Dedifferentiated amniotic fluid mesenchymal stem cell (primary cell): ENCODE results near the gene PTPRN2.

Experiments
- DNase-seq: peaks from one replicate; pipeline ENCODE4 v3.0.0-alpha.2; 2016; ENCODE audit errors: extremely low spot score

Gene PTPRN2

DNA sequence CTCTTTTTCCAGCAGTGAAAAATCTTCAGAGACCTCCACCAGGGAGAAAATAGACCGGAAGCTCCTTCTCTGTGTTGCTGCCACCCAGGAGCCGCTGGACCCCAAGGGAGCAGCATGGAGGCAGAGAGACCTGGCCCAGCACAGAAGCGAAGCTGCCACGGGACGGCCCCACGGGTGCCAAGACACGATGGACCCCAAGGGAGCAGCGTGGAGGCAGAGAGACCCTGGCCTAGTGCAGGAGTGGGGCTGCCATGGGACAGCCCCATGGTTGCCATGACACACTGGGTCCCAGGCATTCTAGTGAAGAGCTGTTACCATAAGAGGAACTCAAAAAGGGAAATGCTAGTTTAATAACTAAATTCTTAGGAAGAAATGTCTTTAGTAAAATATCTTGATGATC lies 186.3 kb downstream of the PTPRN2 start:
- no peak for DNase-seq

DNA sequence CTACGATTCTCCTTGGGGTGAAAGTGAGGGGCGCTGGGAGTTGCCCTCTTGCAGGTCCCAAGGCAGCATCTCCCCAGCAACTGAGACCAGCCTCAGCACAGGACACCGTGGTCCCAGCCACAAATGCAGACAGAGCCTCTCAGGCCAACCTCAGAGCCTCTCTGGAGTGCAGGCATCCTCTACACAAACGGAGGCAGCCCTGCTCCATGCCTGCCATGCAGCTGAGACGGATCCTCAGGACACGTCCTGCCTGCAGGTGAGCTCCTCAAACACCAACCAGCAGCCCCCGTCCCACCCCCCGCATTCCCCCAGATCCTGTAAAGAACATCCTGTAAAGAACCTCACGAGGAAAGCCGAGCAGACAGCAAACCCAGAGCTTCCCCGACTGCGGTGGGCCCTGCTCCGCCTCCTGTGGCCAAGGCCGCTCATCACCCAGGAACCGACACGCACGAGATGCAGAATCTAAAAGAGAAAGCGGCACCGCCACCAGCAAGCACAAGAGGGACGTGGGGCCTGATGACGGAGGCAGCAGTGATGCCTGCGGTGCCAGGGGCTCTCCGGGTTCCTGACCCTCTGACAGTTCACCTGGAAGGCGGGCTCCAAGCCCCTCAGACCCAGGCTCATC lies 186.9 kb downstream of the PTPRN2 start:
- DNase-seq: no peak

DNA sequence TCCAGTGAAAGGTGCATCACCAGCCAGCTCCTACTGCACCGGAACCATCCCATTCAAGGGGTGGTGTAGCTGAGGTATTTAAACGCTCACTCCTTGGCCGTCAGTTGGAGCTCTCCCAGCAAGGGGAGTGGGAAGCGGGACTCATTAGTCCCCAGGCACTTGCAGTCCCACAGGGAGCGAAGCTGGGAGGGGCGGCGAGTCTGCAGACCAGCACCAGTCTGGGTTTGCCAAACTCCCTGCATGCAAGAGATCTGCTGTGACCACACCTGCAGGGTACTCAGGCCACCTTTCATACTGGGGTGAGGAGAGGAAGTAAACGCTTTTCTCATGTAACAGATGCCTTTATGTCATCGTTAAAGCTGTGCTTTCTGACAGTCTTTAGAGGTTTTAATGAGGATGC lies 187.9 kb downstream of the PTPRN2 start:
- no peak for DNase-seq

DNA sequence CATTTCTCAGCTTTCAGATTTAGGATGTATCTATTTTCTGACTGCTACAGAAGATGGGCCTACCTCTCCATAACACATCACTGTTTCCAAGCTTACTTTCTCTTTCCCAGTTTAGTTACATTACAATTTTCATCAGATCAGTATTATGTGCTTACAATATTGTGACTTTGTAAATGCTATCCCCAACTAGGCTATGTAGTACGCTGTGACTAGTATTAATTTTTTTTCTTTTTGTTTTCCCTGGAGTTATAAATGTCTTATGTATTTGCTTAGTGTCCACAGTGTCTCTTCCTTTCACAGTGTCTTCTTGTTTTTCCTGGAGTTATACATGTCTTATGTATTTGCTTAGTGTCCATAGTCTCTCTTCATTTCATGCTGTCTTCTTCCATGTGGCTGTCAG lies 188.9 kb downstream of the PTPRN2 start:
- no peak for DNase-seq

DNA sequence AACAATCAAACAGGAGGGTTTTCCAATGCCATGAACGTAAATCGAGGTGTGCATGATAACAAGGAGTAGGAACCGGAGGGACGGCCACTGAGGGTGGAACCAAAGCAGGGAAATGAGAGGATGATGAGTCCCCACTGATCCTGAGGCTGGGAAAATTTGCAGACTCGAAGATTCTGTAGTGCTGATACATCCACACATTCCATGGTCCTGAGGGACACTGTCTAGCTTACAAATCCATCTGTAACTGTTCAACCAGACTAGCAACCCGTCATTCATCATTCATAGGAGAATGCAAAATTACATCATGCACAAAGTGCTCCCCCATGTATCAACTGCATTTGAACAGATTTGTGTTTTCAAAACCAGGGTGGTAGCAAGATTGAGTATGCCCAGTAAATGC lies 189.7 kb downstream of the PTPRN2 start:
- DNase-seq: no peak

DNA sequence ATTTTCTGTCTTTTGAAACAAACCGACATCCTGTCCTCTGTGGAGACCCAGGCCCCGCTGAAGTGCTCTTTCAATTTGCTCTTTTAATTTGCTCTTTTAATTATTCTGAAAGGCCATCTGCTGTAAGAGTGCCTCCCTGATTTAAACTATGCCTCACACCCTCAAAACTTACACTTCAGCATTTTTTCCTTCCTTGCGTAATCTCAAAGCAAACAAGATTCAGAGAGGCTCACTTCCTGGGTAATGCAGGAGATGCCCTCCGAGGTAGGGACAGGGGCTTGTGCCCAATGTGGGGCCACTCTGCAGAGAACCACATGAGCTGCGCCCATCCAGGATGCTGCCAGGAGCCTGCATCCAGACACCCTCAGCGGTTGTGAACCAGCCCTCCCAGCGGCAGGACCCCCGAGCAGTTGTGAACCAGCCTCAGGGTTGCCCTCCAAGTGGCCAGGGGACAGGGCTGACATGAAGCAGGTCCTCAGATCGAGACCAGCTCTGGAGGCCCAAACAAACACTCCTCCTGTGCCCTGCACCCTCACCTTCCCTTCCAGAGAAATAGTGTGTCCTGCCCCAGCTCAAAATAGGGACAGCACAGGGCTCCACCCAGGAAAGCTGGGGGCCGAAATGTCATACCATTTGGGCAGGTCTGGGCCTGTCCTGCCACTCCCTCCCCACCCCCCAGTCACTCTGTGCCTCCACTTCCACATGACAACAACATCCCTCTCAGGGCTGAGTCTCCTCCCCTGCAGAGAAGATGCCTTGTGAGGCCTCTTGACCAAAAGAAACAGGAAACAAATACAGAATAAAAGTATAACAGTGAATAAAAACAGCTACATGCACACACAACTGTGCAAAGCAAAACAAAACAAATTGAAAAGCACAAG lies 190.4 kb downstream of the PTPRN2 start:
- DNase-seq: no peak

DNA sequence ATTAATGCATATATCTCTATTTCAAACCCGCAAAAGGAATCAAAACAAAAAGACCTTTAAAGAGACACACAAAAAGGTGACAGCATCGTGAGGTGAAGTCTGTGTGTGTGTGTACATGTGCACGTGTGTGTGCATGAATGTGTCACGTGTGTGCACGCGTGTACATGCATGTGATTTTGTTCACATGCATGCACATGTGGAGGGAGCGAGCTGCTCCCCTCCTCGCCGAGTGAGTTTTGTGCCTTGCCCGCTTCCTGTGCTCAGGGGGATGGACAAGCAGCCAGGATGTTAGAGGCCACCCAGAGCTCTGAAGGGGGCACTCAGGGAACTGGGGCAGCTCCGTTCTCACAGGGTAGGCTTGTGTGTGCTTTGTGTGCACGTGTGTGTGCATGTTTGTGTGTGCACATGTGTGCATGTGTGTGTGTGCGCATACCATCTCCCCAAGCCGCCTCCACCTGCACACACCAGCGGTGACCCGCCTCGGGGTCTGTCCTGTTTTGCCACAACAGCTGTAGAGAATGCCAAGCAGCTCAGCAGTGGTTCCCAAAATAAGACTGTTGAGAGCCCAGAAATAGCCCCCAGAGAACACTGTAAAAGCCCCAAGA lies 191.2 kb downstream of the PTPRN2 start:
- DNase-seq: no peak

DNA sequence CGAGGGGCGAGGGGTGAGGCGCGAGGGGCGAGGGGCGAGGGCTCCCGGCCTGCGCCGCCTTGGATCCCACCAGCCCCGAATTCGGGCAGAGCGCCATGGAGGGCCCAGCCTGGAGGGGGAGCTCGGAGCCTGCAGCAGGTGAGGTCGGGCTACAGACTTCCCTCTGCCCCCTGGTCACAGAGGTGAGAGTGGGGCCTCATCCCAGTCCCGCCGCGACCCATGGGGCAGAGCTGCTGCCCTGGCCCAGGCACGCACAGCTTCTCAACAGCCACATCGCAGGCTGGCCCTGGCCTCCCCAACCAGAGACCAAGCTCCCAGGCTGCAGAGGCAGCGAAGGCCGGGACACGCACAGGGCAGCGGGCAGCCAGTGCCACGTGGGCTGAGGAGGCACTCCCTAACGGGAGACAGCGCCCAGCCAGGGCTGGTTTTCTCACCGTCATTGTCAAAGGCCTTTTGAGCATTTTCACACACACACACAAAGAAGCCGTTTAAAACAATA lies 191.8 kb downstream of the PTPRN2 start:
- no peak for DNase-seq

DNA sequence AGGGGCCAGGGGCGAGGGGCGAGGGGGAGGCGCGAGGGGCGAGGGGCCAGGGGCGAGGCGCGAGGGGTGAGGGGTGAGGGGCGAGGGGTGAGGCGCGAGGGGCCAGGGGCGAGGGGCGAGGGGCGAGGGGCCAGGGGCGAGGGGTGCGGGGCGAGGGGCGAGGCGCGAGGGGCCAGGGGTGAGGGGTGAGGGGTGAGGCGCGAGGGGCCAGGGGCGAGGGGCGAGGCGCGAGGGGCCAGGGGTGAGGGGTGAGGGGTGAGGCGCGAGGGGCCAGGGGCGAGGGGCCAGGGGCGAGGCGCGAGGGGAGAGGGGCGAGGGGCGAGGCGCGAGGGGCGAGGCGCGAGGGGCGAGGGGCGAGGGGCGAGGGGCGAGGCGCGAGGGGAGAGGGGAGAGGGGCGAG lies 192.3 kb downstream of the PTPRN2 start:
- DNase-seq: no peak

DNA sequence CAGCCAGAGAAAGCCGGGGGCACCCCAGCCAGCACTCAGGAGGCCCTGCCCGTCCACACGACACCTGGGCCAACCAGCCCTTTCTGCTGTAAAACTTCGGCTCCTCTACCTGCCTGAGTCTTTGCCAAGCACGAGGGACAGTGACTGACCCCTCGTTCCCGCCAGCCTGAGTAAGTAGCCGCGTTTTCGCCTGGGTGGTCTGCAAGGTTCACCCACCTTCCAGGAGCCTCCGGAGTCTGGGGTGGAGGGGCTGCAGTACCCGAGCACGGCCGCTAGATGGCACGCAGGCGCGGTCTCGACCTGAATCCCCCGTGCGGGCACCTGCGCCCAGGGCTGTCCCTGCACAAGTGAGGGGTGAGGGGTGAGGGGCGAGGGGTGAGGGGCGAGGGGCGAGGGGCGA lies 192.7 kb downstream of the PTPRN2 start:
- no peak for DNase-seq

DNA sequence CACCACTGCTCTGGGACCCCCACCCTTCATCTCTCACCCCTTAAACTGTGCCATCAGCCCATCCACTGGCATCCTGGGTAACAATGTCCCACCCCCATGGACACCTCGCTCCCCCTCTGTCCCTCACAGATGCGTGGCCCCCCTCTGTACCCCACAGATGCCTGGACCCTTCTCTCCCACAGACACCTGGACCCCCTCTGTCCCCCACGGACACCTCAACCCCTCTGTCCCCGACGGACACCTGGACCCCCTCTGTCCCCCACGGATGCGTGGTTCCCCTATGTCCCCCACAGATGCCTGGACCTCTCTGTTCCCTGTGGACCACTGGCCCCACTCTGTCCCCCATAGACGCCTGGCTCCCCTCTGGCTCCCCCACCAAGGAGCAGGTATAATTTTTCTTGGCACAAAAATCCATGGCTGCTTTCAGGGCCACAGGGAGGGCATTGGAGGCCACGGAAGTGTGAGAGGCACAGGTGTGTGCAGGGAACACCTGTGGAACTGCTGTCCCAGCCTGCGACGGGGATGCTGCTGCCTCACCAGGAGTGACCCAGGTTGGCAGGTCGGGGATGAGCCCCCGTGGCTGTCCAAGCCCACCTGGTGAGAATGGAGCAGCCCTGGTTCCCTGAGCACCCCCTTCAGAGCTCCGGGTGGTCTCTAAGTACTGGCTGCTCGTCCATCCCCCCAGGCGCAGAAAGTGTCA lies 193.5 kb downstream of the PTPRN2 start:
- DNase-seq: no peak

DNA sequence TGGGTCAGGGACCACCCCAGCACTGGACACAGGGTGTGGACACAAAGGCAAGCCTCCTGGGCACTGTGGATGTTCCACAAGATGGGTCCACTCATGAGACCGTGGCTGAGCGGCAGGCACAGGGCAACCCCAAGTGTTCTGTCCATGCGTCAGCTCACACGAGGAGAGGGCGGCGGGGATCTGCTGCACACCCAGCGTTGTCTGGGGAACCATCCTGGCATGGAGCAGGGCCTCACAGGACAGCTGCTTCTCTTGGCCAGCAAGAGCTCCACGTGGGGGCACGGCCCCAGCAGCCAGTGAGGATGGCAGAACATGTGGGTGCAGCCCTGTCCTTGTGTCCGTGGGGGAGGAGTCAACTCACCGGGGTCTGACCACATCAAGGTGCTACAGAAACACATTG lies 195.4 kb downstream of the PTPRN2 start:
- no peak for DNase-seq

DNA sequence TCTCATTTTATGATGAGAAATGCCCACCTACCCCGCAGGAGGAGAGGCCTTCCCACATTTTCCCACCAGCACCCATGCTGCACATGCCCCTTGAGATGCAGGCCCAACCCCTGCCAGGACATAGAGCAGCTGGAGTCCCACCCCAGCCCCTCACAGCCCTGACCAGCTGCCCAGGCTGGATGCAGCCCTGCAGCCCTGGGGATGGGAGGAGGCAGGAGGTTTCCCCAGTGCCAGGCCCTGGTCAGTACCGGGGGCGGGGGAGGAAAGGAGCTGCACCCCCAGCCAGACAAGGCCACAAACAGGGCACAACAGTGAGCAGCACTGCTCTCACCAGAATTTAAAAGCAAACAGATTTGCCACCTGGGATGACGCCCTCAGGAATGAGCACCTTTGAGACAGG lies 196.1 kb downstream of the PTPRN2 start:
- no peak for DNase-seq

DNA sequence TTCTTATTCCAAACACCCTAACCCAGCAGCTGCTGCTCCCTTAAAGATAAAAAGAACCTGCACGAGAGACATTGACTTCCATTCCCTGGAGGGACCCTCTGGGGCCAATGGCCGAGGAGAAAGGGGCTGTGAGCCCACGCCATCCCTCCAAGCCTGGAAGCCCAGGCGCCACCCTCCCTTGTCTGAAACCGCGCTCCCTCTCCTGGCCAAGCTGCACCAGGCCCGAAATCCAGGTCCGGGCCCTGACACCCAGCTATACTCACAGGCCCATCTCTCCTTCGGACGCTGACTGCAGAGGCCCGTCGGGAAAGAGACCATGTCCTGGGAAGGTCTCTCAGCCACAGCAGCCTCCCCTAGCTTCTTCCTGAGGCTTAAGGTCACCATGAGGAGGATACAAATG lies 196.5 kb downstream of the PTPRN2 start:
- DNase-seq: no peak

DNA sequence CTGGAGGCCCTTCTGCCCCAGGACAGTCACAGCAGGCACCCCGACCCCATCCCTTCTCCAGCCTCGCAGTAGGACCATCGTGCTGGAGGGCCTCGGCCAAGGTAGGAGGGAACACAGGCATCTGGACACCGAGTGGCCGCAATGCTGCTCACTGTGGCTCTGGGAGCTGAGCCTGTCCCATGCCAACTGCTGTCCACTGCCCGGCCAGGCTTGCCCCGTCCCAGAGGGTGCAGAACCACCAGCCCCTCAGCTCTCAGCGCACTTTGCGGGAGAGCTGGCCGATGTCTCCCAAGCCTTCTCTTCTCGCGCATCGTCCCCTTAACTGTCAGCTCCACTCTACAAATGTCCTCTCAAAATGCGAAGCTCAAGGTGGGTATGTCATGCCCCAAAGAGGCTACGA lies 197.2 kb downstream of the PTPRN2 start:
- DNase-seq: no peak

DNA sequence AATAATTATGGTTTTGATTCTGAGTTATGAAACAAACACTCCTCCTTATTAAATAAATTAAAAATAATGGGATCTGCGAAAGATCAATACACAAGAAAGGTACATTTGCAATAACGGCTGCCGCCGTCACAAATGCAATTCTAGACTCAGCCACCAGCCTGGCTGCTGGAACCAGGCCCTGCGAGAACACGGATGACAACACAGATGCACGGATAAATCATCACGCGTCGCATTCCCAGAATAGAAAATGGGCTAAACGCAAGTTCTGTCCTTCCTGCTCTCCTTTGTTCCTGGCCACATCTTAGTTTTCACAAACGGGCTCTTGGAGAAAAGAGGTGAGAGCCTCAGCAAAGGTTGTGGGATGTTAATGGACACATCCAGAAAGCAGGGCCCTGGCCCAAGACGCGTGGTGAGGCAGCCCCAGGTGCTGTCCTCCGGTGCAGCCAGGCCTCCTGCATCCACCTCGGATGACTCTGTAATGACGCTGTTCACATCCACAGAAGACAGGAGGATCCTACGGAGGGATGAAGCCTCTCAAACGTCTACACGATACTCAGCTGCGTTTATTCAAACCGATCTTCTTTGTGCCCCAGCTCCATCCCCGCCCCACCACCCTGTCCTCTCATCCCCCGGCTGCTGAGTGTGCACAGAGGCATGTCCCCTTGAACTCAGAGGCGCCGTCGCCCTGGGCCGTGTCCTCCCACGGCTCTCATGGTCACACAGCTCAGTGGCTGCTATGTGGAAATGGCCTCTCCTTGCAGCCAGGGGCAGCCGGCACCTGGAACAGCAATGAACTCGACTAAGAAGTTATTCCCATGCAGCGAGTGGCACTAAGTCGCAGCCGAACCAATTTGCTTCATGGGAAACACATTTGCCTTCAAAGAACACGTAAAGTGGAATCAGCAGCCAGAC lies 197.9 kb downstream of the PTPRN2 start:
- no peak for DNase-seq

DNA sequence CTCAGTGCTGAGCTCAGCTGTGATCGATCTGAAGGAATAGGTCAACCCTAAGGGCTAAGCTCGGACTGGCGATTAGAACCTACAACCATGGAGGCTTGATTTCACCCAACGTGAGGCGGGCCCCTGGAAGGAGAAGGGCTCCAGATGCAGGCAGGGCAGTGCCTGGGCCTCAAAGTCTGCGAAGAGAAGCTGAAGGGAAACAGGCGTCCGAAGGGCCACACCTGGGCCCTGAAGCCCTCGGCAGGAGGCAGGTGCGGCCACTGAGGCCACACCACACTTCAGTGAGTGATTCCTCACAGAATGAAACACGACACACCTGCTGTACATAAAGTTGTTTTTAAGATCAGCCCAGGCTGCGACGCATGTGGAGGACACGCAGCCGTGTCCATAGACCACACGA lies 198.7 kb downstream of the PTPRN2 start:
- DNase-seq: no peak

DNA sequence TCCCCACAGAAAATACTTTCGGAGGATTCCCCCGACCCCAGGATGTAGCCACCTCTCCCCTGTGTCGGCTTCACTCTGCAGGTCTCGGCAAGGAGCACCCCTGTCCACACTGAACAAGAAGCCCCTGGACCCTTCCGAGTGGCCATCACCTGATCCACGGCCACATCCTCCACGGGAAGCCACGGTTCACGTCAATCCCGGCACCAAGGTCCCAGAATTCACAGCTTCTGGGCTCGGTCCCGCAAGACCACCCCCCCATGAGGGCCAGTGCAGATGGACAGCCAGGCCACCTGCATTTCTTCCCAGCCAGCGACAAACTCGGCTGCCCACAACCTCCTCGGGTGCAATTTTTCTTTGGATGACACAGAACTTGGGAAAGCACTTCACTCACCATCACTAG lies 199.6 kb downstream of the PTPRN2 start:
- DNase-seq: no peak

DNA sequence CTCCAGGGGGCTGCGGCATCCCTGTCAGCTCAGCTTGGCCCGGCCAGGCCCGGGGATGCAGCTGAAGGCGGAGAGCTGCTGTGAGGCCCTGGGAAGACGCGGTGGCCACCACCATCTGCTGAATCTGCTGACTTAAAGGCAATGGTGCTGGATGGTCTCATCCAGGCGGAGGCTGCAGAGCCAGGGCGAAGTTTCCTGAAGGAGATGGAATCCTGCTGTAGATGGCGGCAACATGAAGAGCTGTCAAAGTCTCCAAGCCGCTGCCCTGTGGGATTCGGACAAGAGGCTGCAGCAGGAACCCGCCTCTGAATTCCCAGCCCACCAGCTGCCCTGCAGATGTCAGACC lies 200.1 kb downstream of the PTPRN2 start:
- DNase-seq: no peak

DNA sequence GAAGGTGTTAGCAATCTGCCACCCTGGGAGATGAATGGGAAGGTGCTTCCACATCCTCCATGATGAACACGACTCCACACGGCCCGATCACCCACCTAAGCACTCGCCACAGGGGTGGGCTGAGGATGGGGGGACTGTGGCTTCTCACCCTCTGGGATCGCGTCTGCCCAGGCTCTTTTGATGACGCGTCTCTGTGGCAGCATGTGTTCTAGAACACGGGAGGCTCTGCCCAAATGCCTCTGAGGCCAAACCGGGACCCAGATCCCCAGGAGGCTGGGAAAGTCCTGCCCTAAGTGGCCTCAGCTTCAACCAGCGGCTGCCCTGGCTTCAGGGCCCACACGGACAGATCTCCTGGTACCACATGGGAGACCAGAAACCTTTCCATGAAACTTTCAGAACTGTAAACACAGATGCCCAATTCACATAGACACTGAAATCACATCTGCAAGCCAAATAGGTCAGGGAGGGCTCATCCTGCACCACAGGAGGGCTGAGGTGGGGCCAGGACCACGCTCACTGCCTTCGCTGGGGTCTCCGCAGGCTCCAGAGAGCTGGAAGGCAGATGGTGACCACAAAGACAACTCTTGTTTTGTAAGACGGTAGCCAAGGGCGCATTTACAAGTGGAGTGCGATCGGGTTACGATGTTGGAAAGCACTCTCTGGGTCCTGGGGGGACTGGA lies 200.6 kb downstream of the PTPRN2 start:
- no peak for DNase-seq

DNA sequence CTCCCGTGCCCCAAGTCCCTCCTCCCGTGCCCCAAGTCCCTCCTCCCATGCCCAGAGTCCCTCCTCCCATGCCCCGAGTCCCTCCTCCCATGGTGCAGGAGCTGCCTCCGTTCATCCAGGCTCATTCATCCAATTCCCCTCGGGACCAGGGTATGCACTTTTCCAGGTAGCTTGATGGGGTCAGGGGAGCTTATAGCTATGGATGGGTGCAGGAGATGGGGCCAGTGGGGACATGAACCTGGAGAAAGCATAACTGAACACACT lies 201.3 kb downstream of the PTPRN2 start:
- DNase-seq: no peak
